ENCODE data around the gene EMP2. TPM values are rescaled to one million over a fixed set of nuclear protein-coding genes. Genes with fewer than 3 reads are reported as not detected.

The EMP2 gene
- total RNA-seq, 6 experiments from 2014 or later = 38.5 to 95.6 (median 58.4) TPM

DNA sequence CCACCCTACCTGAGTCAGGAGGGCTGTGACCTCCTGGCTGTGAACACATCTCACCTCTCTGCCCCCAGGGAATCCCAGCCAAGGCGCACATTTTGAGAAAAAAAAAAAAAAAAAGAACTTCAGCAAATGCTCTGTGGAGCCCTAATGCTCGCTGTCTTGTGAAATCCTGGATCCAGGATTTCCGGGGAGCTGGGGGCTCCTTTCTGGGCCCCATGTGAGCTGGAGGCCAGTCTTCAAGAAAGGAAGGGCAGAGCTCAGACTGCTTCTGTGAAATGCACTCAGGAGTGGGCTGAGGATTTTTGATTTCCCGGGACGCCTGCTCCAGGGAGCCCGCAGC, 36.0 kb upstream of the EMP2 start:
- DNase-seq = no peak

DNA sequence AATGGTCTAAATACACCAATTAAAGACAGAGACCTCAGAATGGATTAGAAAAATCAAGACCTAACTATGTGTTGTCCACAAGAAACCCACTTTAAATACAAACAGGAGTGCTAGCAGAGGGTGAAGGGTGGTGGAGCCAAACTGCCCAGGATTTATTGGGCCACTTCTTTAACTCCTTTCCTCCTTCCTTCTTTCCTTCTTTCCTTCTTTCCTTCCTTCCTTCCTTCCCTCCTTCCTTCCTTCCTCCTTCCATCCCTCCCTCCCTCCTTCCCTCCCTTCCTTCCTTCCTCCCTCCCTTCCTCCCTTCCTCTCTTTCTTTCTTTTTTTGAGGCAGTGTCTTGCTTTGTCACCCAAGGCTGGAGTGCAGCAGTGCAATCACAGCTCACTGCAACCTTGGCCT, 34.3 kb upstream of the EMP2 start:
- Histone ChIP-seq H3K36me3 (no peaks in the 10 kb centered on the region), H3K4me1 (peaks cover 0 to 19% (median 0%) of the 10 kb centered on the region in 4 donors), H3K27me3 (no peaks in the 10 kb centered on the region), H3K27ac (no peak overlapping the region), H3K4me3 (no peak overlapping the region), H3K9me3 (no peaks in the 10 kb centered on the region)
- no peak for ATAC-seq
- TF ChIP-seq, protein P1, sequence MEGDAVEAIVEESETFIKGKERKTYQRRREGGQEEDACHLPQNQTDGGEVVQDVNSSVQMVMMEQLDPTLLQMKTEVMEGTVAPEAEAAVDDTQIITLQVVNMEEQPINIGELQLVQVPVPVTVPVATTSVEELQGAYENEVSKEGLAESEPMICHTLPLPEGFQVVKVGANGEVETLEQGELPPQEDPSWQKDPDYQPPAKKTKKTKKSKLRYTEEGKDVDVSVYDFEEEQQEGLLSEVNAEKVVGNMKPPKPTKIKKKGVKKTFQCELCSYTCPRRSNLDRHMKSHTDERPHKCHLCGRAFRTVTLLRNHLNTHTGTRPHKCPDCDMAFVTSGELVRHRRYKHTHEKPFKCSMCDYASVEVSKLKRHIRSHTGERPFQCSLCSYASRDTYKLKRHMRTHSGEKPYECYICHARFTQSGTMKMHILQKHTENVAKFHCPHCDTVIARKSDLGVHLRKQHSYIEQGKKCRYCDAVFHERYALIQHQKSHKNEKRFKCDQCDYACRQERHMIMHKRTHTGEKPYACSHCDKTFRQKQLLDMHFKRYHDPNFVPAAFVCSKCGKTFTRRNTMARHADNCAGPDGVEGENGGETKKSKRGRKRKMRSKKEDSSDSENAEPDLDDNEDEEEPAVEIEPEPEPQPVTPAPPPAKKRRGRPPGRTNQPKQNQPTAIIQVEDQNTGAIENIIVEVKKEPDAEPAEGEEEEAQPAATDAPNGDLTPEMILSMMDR (IDR thresholded peaks at IDR 0.05) = no peak
- TF ChIP-seq POLR2A (IDR thresholded peaks at IDR 0.05) = no peak
- intact Hi-C loops (cut with DNase I) = no loop called here
- DNase-seq = no peak

More for the DNA sequence above, 36.0 kb upstream of the EMP2 start:
- no peaks in the 10 kb centered on the region for H3K9me3 ChIP-seq
- H3K36me3 ChIP-seq = no peaks in the 10 kb centered on the region
- intact Hi-C loops (cut with DNase I) = no loop called here
- peak overlapping the region in 1 of 3 donors; percentile 13 for H3K27ac ChIP-seq
- no peak overlapping the region for H3K4me3 ChIP-seq
- TF ChIP-seq, protein P1 (IDR thresholded peaks at IDR 0.05) = no peak
- TF ChIP-seq POLR2A (IDR thresholded peaks at IDR 0.05) = no peak
- WGBS (ENCODE audit: insufficient coverage, low coverage, low lambda C conversion rate, missing lambda C conversion rate) = 67% methylated on average over 3 of the region's 6 CpGs
- H3K27me3 ChIP-seq = no peaks in the 10 kb centered on the region
- ATAC-seq = no peak
- peaks cover 0 to 12% (median 0%) of the 10 kb centered on the region in 4 donors for H3K4me1 ChIP-seq

DNA sequence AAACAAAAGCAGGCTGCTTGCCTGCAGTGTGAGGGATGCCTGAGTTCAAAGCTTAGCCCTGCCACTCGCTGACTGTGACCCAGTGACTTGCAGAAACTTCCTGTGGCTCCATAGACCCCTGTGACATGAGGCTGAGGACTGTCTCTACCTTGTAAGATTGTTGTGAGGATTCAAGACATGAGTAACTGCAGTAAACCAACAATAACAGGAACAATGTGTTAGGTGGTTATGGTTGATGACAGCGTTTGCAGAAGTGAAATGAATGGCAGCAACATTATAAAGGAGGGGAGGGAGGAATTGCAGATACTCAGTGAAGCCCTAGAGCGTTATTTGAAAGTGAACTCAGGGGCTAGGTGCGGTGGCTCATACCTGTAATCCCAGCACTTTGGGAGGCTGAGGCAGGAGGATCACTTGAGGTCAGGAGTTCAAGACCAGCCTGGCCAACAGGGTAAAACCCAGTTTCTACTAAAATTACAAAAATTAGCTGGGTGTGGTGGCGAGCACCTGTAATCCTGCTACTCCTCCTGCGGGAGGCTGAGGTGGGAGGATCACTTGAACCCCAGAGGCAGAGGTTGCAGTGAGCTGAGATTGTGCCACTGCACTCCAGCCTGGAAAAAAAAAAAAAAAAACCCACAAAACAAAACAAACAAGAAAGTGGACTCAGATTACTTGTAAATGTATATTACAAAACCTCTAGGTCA, 33.5 kb upstream of the EMP2 start:
- DNase-seq = no peak
- H3K36me3 ChIP-seq = no peaks in the 10 kb centered on the region
- H3K4me1 ChIP-seq = peaks cover 0 to 19% (median 0%) of the 10 kb centered on the region in 4 donors
- 66% methylated on average over 5 of the region's 6 CpGs for WGBS (ENCODE audit: insufficient coverage, low coverage, low lambda C conversion rate, missing lambda C conversion rate)
- intact Hi-C loops (cut with DNase I) = no loop called here
- TF ChIP-seq POLR2A (IDR thresholded peaks at IDR 0.05) = no peak
- TF ChIP-seq, protein P1 (IDR thresholded peaks at IDR 0.05) = no peak
- no peak overlapping the region for H3K27ac ChIP-seq
- H3K9me3 ChIP-seq = no peaks in the 10 kb centered on the region
- ATAC-seq = no peak
- no peak overlapping the region for H3K4me3 ChIP-seq
- no peaks in the 10 kb centered on the region for H3K27me3 ChIP-seq

DNA sequence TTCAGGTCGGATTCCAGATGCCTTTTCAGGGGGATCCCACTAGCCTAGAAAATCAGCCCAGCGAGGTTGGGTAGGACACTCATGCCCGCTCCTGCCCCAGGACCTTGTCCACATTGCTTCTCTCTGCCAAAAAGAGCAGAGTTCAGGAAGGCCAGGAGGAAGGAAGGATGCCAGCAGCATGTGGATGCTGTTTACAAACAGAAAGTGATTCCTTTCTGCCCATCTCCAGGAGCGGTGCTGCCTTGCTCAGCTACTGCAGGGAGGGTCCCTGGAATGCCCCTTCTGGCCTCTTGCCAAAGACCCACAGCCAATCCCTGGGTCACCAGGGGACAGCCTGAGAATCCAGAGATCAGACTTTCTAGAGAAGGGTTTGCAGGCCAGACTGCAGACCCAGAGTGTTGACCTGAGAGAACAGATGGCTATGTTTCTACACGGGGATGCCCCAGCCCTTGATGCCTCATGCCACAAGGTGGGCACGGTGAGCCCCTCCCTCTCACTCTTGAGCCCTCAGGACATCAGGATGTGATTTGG, 32.3 kb upstream of the EMP2 start:
- 12% methylated on average over 3 of the region's 6 CpGs for WGBS (ENCODE audit: insufficient coverage, low coverage, low lambda C conversion rate, missing lambda C conversion rate)
- Histone ChIP-seq H3K4me1 (peaks cover 0 to 19% (median 0%) of the 10 kb centered on the region in 4 donors), H3K27me3 (no peaks in the 10 kb centered on the region), H3K9me3 (no peaks in the 10 kb centered on the region), H3K4me3 (no peak overlapping the region), H3K27ac (no peak overlapping the region), H3K36me3 (no peaks in the 10 kb centered on the region)
- intact Hi-C loops (cut with DNase I) = no loop called here
- TF ChIP-seq POLR2A (IDR thresholded peaks at IDR 0.05) = no peak
- TF ChIP-seq, protein P1 (IDR thresholded peaks at IDR 0.05) = no peak
- DNase-seq (peak in 1 of 3 donors; percentile 71), ATAC-seq (peak; percentile 44 to 74 (median 59))
